Transverse colon (tissue), 3 donors: ENCODE data around the gene SNTG2.

ENCODE experiments used
- EP300 ChIP-seq: sonication (generic); formaldehyde crosslinking; IDR thresholded peaks from one replicate; pipeline ENCODE4 v1.6.1; 2017; ENCODE audit warnings: antibody characterized with exemption, low read depth
- POLR2A ChIP-seq: fragments of 450-650 bp; IDR thresholded peaks from one replicate; pipeline ENCODE4 v1.6.1; 2016; ENCODE audit warnings: antibody characterized with exemption, mild to moderate bottlenecking, moderate library complexity
- TF ChIP-seq, protein P1 (sequence below), 5 experiments: fragments of 200-600 bp in 3 of 5; fragments of 450-650 bp in 2 of 5; sonication (generic) in 3 of 5; IDR thresholded peaks; 1 replicate in 2 of 5; 2 replicates in 3 of 5; pipeline ENCODE4 v1.5.1; 2016 to 2017; ENCODE audit warnings: antibody characterized with exemption in 5 of 5, inconsistent platforms in 3 of 5, mild to moderate bottlenecking in 2 of 5, moderate library complexity in 1 of 5

GRCh38 chr2:1115843-1116539 is 165.3 kb downstream of the SNTG2 start:
- TF ChIP-seq, protein P1, sequence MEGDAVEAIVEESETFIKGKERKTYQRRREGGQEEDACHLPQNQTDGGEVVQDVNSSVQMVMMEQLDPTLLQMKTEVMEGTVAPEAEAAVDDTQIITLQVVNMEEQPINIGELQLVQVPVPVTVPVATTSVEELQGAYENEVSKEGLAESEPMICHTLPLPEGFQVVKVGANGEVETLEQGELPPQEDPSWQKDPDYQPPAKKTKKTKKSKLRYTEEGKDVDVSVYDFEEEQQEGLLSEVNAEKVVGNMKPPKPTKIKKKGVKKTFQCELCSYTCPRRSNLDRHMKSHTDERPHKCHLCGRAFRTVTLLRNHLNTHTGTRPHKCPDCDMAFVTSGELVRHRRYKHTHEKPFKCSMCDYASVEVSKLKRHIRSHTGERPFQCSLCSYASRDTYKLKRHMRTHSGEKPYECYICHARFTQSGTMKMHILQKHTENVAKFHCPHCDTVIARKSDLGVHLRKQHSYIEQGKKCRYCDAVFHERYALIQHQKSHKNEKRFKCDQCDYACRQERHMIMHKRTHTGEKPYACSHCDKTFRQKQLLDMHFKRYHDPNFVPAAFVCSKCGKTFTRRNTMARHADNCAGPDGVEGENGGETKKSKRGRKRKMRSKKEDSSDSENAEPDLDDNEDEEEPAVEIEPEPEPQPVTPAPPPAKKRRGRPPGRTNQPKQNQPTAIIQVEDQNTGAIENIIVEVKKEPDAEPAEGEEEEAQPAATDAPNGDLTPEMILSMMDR (IDR thresholded peaks at IDR 0.05) = no peak
- no peak for TF ChIP-seq POLR2A
- TF ChIP-seq EP300 = no peak
